ENCODE data around the gene SNAPC5. TPM values are rescaled to one million over a fixed set of nuclear protein-coding genes. Genes with fewer than 3 reads are reported as not detected.

SNAPC5 gene
- polyA plus RNA-seq, 3 donors: 15.6 to 32.5 (median 30.2) TPM

DNA sequence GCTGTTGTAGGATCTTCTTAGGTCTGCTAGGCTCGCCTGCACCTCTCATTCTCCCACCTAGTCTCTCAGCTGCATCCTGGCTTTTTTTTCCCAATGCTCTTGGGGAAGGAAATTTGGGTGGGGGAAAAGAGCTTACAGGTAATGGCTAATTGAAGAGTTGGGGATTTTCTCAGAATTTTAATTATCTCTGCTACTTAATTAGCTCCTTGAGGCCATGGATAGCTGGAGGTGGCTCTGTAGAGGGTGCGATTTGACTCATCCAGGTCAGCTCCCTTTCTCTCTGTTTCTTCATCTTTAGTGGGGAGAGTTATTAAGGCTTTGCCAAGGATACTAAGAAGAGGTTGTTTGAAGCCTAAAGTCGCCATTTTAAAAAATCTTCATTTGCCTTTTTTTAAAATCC is 22.6 kb downstream of the SNAPC5 start:
- intact Hi-C loops (cut with micrococcal nuclease): no loop called here
- WGBS (ENCODE audit: insufficient coverage): no CpG with 5 or more reads among the region's 3 CpGs
- no peaks in the 10 kb centered on the region for H3K9me3 Mint-ChIP-seq
- H3K36me3 Mint-ChIP-seq: peaks cover 49 to 67% of the 10 kb centered on the region in 2 donors
- Histone ChIP-seq H3K36me3 (replicated peaks in 1 of 2; ENCODE audit: control insufficient read depth in 1 of 2, insufficient read depth in 2 of 2, low read length in 2 of 2) (peaks cover 16 to 64% of the 10 kb centered on the region in 2 donors), H3K4me3 (replicated peaks in 1 of 3; ENCODE audit: low read depth in 2 of 3, low read length in 3 of 3) (no peak overlapping the region), H2AFZ (ENCODE audit: insufficient read depth, low read depth, low read length, poor library complexity, severe bottlenecking) (no peak overlapping the region), H3K9me3 (replicated peaks in 1 of 2; ENCODE audit: control insufficient read depth in 1 of 2, insufficient read depth in 1 of 2, low read length in 2 of 2) (no peaks in the 10 kb centered on the region), H3K27ac (ENCODE audit: low read depth in 1 of 2, low read length in 2 of 2) (no peak overlapping the region), H3K9ac (ENCODE audit: insufficient read depth, low read length, poor library complexity, severe bottlenecking) (no peak overlapping the region), H4K20me1 (ENCODE audit: insufficient read depth, low read length) (peaks cover 74% of the 10 kb centered on the region), H3K79me2 (ENCODE audit: insufficient read depth, low read length) (peaks cover 4% of the 10 kb centered on the region), H3K27me3 (ENCODE audit: control insufficient read depth in 2 of 2, insufficient read depth in 2 of 2, low read length in 2 of 2) (no peaks in the 10 kb centered on the region), H3K4me2 (replicated peaks; ENCODE audit: extremely low read depth, low read length, poor library complexity, severe bottlenecking) (no peak overlapping the region), H3K4me1 (ENCODE audit: control insufficient read depth in 1 of 2, insufficient read depth in 2 of 2, low read length in 2 of 2) (no peaks in the 10 kb centered on the region)
- DNase-seq: no peak
- no peak overlapping the region for H3K4me3 Mint-ChIP-seq
- peaks cover 4% of the 10 kb centered on the region for H3K4me1 Mint-ChIP-seq
- H3K27ac Mint-ChIP-seq: peak overlapping the region in 1 of 7 donors; percentile 63
- TF ChIP-seq, protein P1, sequence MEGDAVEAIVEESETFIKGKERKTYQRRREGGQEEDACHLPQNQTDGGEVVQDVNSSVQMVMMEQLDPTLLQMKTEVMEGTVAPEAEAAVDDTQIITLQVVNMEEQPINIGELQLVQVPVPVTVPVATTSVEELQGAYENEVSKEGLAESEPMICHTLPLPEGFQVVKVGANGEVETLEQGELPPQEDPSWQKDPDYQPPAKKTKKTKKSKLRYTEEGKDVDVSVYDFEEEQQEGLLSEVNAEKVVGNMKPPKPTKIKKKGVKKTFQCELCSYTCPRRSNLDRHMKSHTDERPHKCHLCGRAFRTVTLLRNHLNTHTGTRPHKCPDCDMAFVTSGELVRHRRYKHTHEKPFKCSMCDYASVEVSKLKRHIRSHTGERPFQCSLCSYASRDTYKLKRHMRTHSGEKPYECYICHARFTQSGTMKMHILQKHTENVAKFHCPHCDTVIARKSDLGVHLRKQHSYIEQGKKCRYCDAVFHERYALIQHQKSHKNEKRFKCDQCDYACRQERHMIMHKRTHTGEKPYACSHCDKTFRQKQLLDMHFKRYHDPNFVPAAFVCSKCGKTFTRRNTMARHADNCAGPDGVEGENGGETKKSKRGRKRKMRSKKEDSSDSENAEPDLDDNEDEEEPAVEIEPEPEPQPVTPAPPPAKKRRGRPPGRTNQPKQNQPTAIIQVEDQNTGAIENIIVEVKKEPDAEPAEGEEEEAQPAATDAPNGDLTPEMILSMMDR (IDR thresholded peaks at IDR 0.05): no peak
- no peaks in the 10 kb centered on the region for H3K27me3 Mint-ChIP-seq (ENCODE audit: low read depth in 3 of 3)

DNA sequence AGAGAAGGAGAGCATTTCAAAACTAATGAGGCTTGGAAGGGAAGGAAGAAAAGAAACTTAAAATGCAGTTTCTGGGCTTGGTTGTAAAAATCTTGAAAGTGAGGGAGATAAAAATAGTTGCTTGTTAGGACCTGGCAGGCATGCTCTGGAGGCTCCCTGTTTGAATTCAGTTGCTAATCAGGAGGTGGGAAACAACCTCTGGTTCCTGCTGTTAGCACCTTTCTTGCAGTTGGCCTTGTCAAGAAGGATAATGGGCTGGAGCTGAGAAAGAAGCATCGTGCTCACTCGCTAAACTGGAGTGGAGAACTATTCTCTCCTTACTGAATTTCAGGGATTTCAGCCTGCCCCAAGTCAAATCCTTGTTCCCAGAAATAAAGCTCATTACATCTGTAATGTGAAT is 23.4 kb downstream of the SNAPC5 start:
- H3K27ac Mint-ChIP-seq: peak overlapping the region in 2 of 7 donors; percentile 41 to 42
- no peak overlapping the region for H2AFZ ChIP-seq (ENCODE audit: insufficient read depth, low read depth, low read length, poor library complexity, severe bottlenecking)
- H3K4me3 ChIP-seq (replicated peaks in 1 of 3; ENCODE audit: low read depth in 2 of 3, low read length in 3 of 3): no peak overlapping the region
- H3K27ac ChIP-seq (ENCODE audit: low read depth in 1 of 2, low read length in 2 of 2): no peak overlapping the region
- no peaks in the 10 kb centered on the region for H3K9me3 Mint-ChIP-seq
- 92% methylated on average over 2 of the region's 2 CpGs for WGBS (ENCODE audit: insufficient coverage)
- intact Hi-C loops (cut with micrococcal nuclease): no loop called here
- peaks cover 68% of the 10 kb centered on the region for H4K20me1 ChIP-seq (ENCODE audit: insufficient read depth, low read length)
- no peak overlapping the region for H3K4me2 ChIP-seq (replicated peaks; ENCODE audit: extremely low read depth, low read length, poor library complexity, severe bottlenecking)
- DNase-seq: no peak
- H3K27me3 ChIP-seq (ENCODE audit: control insufficient read depth in 2 of 2, insufficient read depth in 2 of 2, low read length in 2 of 2): no peaks in the 10 kb centered on the region
- H3K36me3 Mint-ChIP-seq: peaks cover 48 to 68% of the 10 kb centered on the region in 2 donors
- peaks cover 4% of the 10 kb centered on the region for H3K79me2 ChIP-seq (ENCODE audit: insufficient read depth, low read length)
- H3K27me3 Mint-ChIP-seq (ENCODE audit: low read depth in 3 of 3): no peaks in the 10 kb centered on the region
- H3K4me1 Mint-ChIP-seq: peaks cover 4% of the 10 kb centered on the region
- no peaks in the 10 kb centered on the region for H3K9me3 ChIP-seq (replicated peaks in 1 of 2; ENCODE audit: control insufficient read depth in 1 of 2, insufficient read depth in 1 of 2, low read length in 2 of 2)
- H3K36me3 ChIP-seq (replicated peaks in 1 of 2; ENCODE audit: control insufficient read depth in 1 of 2, insufficient read depth in 2 of 2, low read length in 2 of 2): peaks cover 19 to 68% of the 10 kb centered on the region in 2 donors
- TF ChIP-seq, protein P1 (IDR thresholded peaks at IDR 0.05): no peak
- H3K4me1 ChIP-seq (ENCODE audit: control insufficient read depth in 1 of 2, insufficient read depth in 2 of 2, low read length in 2 of 2): no peaks in the 10 kb centered on the region
- H3K9ac ChIP-seq (ENCODE audit: insufficient read depth, low read length, poor library complexity, severe bottlenecking): no peak overlapping the region
- H3K4me3 Mint-ChIP-seq: no peak overlapping the region

All from CD14-positive monocyte (primary cell).